Bronchial epithelial cell (primary cell): Measurements from ENCODE around the gene SLC30A4. TPM values are rescaled to one million over a fixed set of nuclear protein-coding genes. Genes with fewer than 3 reads are reported as not detected.

Source experiments
- DNase-seq: peaks from one replicate; pipeline ENCODE4 v3.0.0-alpha.2; 2010; ENCODE audit warnings: low read depth
- FAIRE-seq: peaks from 2 replicates; lab custom pipeline; 2011; peaks lifted over from hg19 to GRCh38; lab: Jason Lieb, UNC
- H3K27me3 ChIP-seq: 2 replicates; pipeline ENCODE4 v1.5.1; 2011; ENCODE audit warnings: low read length; ENCODE audit not compliant: control insufficient read depth, insufficient read depth
- H3K36me3 ChIP-seq: 2 replicates; pipeline ENCODE4 v1.5.1; 2011; ENCODE audit warnings: low read length; ENCODE audit not compliant: control insufficient read depth, insufficient read depth
- H3K4me3 ChIP-seq: 2 replicates; pipeline ENCODE4 v1.5.1; 2011; ENCODE audit warnings: mild to moderate bottlenecking, low read depth, low read length, control low read depth
- total RNA-seq: library from RNA; depleted of rRNA; stranded (reverse); fragments of >200 nt; gene quantifications from 2 replicates; pipeline ENCODE4 v1.2.1, GENCODE V29; 2014
- TF ChIP-seq, protein P1 (sequence below): IDR thresholded peaks from 2 replicates; pipeline ENCODE4 v1.5.1; 2011; ENCODE audit warnings: mild to moderate bottlenecking, moderate library complexity, low read length, control low read depth, inconsistent platforms; ENCODE audit not compliant: insufficient read depth, severe bottlenecking

Gene SLC30A4
- total RNA-seq, 1 donor from 2014 or later: 3.4 TPM

- FAIRE-seq: no peak
- DNase-seq: no peak
- TF ChIP-seq, protein P1, sequence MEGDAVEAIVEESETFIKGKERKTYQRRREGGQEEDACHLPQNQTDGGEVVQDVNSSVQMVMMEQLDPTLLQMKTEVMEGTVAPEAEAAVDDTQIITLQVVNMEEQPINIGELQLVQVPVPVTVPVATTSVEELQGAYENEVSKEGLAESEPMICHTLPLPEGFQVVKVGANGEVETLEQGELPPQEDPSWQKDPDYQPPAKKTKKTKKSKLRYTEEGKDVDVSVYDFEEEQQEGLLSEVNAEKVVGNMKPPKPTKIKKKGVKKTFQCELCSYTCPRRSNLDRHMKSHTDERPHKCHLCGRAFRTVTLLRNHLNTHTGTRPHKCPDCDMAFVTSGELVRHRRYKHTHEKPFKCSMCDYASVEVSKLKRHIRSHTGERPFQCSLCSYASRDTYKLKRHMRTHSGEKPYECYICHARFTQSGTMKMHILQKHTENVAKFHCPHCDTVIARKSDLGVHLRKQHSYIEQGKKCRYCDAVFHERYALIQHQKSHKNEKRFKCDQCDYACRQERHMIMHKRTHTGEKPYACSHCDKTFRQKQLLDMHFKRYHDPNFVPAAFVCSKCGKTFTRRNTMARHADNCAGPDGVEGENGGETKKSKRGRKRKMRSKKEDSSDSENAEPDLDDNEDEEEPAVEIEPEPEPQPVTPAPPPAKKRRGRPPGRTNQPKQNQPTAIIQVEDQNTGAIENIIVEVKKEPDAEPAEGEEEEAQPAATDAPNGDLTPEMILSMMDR: no peak
- H3K36me3 ChIP-seq: no peaks in the 10 kb centered on the region
- no peak overlapping the region for H3K4me3 ChIP-seq
- no peaks in the 10 kb centered on the region for H3K27me3 ChIP-seq
Observed at GRCh38 chr15:45498701-45499100, 23.9 kb downstream of the SLC30A4 start.

- FAIRE-seq: no peak
- Histone ChIP-seq H3K27me3 (no peaks in the 10 kb centered on the region), H3K36me3 (no peaks in the 10 kb centered on the region), H3K4me3 (no peak overlapping the region)
- TF ChIP-seq, protein P1: no peak
- DNase-seq: no peak
Observed at GRCh38 chr15:45497261-45497660, 25.3 kb downstream of the SLC30A4 start.

DNA sequence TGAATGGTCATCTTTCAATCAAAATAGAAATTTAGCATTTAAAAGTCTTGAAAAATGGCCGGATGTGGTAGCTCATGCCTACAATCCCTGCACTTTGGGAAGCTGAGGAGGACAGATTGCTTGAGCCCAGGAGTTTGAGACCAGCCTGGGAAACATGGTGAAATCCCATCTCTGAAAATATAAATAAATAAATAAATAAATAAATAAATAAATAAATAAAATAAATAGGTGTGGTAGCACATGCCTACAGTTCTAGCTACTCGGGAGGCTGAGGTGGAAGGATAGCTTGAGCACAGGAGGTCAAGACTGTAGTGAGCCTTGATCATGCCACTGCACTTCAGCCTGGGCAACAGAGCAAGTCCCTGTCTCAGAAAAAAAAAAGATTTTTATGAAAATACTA, 25.9 kb downstream of the SLC30A4 start:
- H3K27me3 ChIP-seq: no peaks in the 10 kb centered on the region
- DNase-seq: no peak
- no peak overlapping the region for H3K4me3 ChIP-seq
- TF ChIP-seq, protein P1: no peak
- no peak for FAIRE-seq
- H3K36me3 ChIP-seq: no peaks in the 10 kb centered on the region

DNA sequence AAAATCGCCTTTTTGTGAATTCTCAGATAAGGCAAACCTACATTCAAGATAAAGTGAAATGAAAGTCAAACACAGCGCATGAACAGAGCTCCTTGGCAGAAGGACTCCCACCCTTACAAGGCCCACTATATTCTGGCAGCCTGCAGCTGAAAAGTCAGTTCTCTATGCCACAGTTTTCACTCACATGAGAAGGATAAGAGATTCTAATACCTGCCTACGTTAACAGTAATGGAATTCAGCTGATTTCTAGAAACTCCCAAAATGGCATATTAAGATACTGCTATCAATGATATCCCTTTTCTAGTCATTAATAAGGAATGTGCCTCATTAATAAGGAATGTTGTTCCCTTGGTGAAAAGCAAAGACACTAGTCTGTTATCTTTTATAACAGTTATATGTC, 27.0 kb downstream of the SLC30A4 start:
- TF ChIP-seq, protein P1: no peak
- DNase-seq: no peak
- Histone ChIP-seq H3K4me3 (no peak overlapping the region), H3K27me3 (no peaks in the 10 kb centered on the region), H3K36me3 (no peaks in the 10 kb centered on the region)
- FAIRE-seq: no peak

GRCh38 chr15:45489690-45490238, 32.8 kb downstream of the SLC30A4 start:
- Histone ChIP-seq H3K4me3 (no peak overlapping the region), H3K27me3 (no peaks in the 10 kb centered on the region), H3K36me3 (no peaks in the 10 kb centered on the region)
- FAIRE-seq (no peak), DNase-seq (no peak)
- TF ChIP-seq, protein P1: no peak

DNA sequence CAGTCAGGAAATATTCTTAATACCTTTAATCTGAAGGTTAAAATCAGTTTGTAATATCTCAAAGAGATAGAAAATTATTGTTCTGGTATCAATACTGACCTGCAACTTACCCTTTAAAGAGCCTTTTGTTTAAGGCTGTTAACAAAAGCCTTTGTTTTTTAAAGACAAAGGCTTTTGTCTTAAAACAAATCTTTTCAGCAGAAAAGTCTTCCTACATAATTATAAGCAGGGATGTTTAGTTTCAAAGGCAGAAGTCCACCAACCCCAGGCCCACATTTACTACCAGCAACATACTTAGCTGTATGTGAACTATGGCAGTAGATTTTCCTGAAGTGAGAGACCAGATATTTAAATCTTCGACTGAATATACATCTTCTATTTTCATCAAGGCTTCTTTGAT, 36.2 kb downstream of the SLC30A4 start:
- FAIRE-seq (no peak), DNase-seq (no peak)
- Histone ChIP-seq H3K4me3 (no peak overlapping the region), H3K27me3 (no peaks in the 10 kb centered on the region), H3K36me3 (no peaks in the 10 kb centered on the region)
- TF ChIP-seq, protein P1: no peak
